IPS-20b (cell line): ENCODE measurements around the gene EGR2.

Experiments used
- H3K27ac ChIP-seq: one replicate; pipeline ENCODE4 v1.5.1; 2013; ENCODE audit warnings: low read length
- H3K27me3 ChIP-seq: 2 replicates; pipeline ENCODE4 v1.6.1; 2013; ENCODE audit warnings: mild to moderate bottlenecking, low read length, inconsistent platforms; ENCODE audit not compliant: insufficient read depth
- H3K36me3 ChIP-seq: 2 replicates; pipeline ENCODE4 v1.6.1; 2013; ENCODE audit warnings: low read depth, mild to moderate bottlenecking, inconsistent platforms, low read length, moderate library complexity; ENCODE audit not compliant: insufficient read depth
- H3K4me1 ChIP-seq: 2 replicates; pipeline ENCODE4 v1.6.1; 2013; ENCODE audit warnings: mild to moderate bottlenecking, control low read depth, inconsistent platforms, low read length, moderate library complexity; ENCODE audit not compliant: insufficient read depth
- H3K4me3 ChIP-seq: 2 replicates; pipeline ENCODE4 v1.5.1; 2013; ENCODE audit warnings: mild to moderate bottlenecking, low read length, inconsistent platforms
- H3K9ac ChIP-seq: 2 replicates; pipeline ENCODE4 v1.6.1; 2013; ENCODE audit warnings: low read depth, mild to moderate bottlenecking, inconsistent platforms, low read length, moderate library complexity
- H3K9me3 ChIP-seq: 2 replicates; pipeline ENCODE4 v1.6.1; 2013; ENCODE audit warnings: mild to moderate bottlenecking, low read depth, low read length, inconsistent platforms; ENCODE audit not compliant: insufficient read depth

The EGR2 gene

GRCh38 chr10:62763155-62763554, 53.0 kb downstream of the EGR2 start:
- no peaks in the 10 kb centered on the region for H3K9me3 ChIP-seq
- no peak overlapping the region for H3K4me3 ChIP-seq
- H3K9ac ChIP-seq, result no peak overlapping the region
- H3K4me1 ChIP-seq, result peaks cover 7% of the 10 kb centered on the region; the same call in 1 of the 2 replicates
- H3K27me3 ChIP-seq, result no peaks in the 10 kb centered on the region
- no peaks in the 10 kb centered on the region for H3K36me3 ChIP-seq
- no peak overlapping the region for H3K27ac ChIP-seq
